ENCODE data around the gene RPRD2.
"Not testable (repeated sequence)": the region's sequence is repeated elsewhere in the genome, so short reads cannot be mapped to it uniquely, and the experiment has no call there.

The RPRD2 gene

DNA sequence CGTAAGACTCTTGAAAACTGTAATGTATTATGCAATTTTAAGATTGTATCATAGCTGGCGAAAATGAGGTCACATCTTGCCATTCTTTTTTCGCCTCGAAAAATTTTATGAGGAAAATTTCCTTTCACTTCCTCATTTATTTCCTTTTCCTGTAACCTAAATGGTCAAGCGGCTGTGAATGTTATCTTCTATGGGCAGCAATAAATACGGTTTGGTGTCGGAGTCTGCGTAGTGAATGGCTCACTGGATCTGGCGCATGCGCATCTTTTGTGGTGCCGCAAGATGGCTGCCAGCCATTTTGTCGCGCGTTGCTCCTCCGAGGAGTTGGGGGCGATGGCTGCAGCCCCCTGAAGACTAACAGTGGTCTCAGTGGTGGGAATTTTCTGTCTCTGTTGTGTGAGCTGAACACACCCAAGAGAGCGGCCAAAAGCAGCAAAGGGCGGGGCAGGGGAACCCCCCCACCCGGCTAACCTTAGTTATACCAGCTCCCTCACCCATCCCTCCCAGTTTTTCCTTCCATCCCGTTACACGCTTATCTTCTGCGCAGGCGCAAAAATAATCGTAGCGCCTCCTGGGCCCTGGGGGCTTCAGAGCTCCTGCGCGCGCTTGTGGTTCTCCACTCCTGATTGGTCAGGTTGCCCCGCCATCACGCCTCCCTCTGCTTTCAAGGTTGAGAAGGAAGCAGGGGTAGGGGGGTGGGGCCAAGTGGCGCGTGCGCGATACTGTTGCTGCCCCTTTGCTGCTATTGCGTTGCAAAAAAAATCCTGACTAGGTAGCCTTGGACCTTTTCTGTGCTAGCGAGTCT is at the start of gene RPRD2:
Gene RPRD2, plus strand, starts transcription at position 722 of the 805 bp plus-strand sequence. CDS start 568 bp downstream, outside the sequence.
- in situ Hi-C loops (cut with MboI; ENCODE audit: low sequenced_read_pairs): no loop called here

DNA sequence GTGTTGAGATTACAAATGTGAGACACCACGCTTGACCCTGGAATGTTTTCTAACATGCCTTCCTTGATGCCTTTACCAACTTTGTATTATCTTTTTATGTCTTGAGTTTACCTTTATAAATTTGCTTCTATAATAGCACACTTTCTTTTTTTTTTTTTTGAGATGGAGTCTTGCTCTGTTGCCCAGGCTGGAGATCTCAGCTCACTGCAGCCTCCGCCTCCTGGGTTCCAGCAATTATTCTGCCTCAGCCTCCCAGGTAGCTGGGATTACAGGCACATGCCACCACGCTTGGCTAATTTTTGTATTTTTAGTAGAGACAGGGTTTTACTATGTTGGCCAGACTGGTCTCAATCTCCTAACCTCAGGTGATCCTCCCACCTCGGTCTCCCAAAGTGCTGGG is 49.3 kb upstream of the RPRD2 start:
- in situ Hi-C loops (cut with MboI; ENCODE audit: low sequenced_read_pairs): not testable (repeated sequence)

DNA sequence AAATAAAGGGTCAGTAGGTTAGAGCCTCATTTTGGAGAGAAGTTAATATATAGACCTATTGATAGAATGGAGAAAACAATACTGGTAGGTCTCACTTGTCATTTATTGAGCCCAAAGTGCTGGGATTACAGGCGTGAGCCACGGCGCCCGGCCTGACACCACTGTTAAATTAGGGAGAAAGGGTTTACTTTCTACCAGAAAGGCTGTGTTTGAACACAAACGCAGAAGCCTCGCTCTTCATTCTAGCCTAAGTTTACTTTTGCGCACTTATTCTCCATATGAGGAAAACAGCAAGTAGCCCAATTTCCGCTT is 43.3 kb upstream of the RPRD2 start:
- in situ Hi-C loops (cut with MboI; ENCODE audit: low sequenced_read_pairs): no loop called here

DNA sequence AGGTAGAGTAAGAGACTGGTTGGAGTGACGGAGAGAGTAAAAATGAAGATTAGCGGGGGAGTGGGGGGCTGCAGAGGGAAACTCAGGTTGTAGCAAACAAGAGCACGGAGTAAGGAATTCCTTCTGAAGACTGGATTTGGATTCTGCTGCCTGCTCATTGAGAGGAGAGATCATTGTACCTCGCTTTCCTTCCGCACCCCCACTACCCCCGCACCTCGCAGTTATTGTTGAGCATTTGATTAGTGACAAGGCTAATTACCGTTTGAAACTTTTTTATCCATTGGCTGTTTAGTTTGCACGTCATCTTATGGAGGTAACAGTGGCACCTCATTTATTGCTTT is 42.2 kb upstream of the RPRD2 start:
- in situ Hi-C loops (cut with MboI; ENCODE audit: low sequenced_read_pairs): no loop called here

DNA sequence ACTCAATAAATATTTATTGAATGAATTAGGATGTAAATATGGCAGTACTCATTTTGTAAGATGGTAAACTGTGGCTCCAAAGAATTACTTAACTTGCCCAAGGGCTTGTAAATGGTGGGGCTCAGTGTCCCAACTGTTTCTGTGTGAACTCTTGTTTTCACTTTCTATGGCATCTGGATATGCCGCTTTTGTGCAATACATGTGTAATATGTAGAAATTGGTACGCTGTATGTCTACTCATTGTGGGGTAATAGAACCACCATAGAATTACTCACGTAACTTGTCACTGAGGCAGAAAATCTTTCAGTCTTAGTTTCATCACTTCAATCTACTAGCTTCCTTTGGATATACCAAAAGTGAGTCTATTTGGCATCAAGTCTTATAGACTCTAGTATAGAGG is 41.6 kb upstream of the RPRD2 start:
- in situ Hi-C loops (cut with MboI; ENCODE audit: low sequenced_read_pairs): no loop called here

DNA sequence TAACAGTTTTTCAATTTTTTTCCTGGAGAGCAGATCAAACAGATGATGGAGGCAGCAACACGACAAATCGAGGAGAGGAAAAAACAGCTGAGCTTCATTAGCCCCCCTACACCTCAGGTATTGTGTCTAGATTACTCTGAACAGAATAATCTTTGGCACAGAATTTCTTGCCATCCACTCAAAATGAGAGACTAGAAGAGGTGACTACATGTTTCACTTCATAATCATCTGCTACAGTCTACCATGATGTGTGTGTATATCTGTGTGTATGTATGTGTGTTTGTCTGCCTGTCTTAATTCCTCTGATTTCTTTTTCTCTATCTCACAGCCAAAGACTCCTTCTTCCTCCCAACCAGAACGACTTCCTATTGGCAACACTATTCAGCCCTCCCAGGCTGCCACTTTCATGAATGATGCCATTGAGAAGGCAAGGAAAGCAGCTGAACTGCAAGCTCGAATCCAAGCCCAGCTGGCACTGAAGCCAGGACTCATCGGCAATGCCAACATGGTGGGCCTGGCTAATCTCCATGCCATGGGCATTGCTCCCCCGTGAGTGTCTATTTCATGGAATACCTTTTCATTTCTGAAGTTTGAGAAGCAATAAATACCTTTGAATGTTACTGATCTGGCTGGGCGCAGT is 31.2 kb upstream of the RPRD2 start:
- in situ Hi-C loops (cut with MboI; ENCODE audit: low sequenced_read_pairs): no loop called here

DNA sequence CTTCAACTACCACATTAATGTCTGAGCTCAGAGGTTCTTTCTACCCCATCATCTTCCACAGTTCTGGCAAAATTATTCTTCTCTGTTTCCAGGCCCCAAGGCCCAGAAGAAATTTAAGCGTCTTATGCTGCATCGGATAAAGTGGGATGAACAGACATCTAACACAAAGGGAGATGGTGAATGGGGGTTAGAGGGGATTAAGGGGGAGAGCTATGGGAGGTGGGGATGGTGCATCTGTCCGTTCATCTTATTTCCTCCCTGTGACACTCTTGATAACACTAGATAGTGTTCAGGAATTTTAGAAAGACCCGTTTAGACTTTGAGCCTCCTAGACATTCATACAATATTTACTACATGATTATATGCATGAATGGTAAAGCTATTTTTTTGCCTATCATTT is 17.6 kb upstream of the RPRD2 start:
- in situ Hi-C loops (cut with MboI; ENCODE audit: low sequenced_read_pairs): no loop called here

DNA sequence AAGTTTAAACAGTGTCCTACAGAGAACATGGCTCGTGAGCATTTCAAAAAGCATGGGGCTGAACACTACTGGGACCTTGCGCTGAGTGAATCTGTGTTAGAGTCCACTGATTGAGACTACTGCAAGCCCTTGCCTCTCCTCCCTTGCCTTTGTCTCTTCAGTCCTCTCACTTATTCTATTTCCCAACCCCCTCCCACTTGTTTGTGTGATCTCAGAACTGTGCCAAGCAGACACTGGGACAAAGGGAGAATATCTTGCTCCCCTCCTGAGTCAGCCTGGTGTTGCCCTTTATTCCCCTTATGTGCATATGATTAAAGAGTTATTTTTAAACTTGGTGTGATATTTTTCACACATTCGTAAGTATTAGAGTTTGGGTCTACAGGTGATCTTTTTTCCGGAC is 11.1 kb upstream of the RPRD2 start:
- in situ Hi-C loops (cut with MboI; ENCODE audit: low sequenced_read_pairs): no loop called here

DNA sequence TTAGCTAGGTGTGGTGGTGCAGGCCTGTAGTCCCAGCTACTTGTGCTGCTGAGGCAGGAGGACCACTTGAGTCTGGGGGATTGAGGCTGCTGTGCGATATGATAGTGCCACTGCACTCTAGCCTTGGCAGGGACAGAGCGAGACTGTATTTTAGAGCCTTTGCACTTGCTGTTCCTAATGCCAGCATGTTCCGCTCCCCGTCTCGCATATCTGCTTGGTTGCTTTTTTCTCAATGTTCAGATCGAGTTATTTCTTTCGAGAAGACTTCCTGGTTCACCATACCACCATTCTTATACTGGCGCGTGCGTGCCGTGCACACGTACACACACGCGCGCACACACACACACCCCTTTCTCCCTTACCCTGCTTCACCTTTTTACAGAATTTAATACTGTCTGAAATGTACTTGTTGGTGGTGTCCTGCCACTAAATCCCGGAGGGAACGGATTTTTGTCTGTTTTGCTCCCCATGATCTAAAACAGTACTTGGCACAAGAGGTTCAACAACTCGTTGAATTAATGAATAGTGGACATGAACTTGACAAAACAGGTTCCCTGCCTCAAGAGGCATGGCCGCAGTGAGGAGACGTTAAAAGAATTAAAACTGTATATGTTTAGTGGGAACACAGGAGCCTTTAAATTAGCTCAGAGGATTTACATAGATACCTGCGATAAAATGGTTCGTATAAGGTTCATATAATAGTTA is 1.1 kb upstream of the RPRD2 start:
- in situ Hi-C loops (cut with MboI; ENCODE audit: low sequenced_read_pairs): no loop called here

DNA sequence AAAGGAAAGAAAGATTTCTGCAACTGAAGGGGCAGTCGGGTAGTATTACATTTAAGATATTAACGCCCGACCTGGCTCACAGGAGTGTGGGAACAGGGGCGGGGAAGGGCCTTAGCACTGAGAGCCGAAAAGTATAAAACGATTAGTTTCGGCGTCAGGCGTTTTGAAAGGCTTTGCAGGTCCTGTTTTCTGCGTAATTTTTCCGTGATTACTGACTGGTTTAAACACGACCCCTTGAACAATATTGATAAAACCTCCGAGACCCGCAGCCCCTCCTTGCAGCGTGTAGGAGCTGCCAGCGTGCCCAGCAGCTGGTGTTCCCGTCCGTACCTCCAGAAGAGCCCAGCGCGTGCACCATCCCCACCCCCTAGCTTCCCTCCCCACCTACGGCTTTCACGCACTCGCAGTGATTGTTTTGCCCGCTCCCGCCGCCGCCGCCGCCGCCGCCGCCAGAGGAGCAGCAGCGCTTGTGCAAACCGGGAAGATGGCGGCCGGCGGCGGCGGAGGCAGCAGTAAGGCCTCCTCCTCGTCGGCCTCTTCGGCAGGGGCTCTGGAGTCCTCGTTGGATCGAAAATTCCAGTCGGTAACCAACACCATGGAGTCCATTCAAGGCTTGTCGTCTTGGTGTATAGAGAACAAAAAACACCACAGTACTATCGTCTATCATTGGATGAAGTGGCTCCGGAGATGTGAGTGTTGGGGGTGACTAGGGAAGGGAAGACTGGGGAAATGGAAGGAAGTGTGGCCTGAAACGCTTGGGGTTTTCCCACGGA is 470 bp downstream of the RPRD2 start:
- in situ Hi-C loops (cut with MboI; ENCODE audit: low sequenced_read_pairs): no loop called here

DNA sequence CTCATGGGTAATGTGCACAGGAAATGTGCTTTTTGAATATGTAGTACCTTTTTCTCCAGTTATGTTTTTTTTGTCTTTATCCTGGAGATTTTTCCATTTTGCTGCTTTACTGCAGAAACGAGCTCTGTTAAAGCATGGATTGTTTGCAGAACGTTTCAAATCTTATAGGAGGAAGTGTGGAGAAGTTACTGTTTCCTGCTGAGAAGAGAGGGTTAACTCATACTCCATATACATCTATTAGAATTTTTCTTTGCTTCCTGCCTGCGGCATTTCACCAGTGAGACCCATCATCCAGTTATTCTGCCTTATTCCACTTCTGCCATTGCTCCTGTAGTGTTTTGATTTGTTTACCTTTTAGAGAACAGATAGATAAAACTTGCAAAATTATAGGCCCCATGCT is 2.0 kb downstream of the RPRD2 start:
- in situ Hi-C loops (cut with MboI; ENCODE audit: low sequenced_read_pairs): no loop called here

DNA sequence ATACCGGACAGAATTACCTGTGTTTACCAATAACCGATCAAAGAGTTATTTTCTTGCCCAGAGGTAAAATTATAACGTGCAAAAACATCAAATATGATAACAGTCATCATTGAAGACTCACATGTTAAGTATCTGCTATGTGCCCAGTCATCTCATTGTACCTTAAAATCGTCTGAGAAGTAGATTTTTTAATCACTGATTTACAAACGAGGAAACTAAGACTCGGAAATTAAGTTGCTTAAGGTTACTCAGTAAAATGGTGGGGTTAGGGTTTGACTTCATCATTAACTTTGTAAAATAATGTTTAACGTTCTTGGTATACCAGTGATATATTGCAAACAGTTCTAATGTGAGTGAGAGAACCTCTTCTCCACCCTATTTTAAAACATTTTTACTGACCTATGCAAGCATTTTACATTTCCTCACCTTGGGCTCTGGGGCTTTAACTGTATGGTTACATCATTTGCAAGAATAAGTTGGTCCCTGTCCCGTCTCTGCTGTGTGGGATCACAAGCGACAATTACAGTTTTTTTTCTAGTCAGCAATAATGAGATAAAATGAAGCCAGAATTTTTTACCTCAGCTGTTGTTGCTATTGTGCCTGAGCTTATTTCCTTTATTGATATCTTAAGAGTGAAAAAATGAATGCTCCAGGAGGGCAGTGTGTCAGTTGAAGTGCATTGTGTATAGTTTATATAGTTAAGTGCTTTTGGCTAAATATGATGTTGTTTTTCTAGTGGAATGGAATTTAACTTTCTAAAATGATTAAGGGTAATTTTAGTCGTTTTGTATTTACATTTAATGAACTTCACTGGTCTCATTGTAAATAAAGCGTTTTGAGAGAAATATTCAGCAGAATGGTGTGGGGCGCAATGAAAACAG is 2.7 kb downstream of the RPRD2 start:
- in situ Hi-C loops (cut with MboI; ENCODE audit: low sequenced_read_pairs): no loop called here

DNA sequence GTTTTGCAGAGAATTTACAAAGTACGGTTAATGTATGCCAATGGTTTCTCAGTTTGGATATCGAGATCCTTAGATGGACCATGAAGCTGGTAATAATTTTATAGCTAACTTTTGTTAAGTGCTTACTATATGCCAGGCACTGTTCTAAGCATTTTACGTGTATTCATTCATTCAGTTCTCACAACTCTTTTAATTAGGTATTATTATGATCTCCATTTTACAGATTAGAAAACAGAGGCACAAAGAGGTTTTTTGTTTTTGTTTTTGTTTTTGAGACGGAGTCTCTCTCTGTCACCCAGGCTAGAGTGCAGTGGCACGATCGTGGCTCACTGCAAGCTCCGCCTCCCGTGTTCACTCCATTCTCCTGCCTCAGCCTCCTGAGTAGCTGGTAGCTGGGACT is 7.2 kb downstream of the RPRD2 start:
- in situ Hi-C loops (cut with MboI; ENCODE audit: low sequenced_read_pairs): no loop called here

DNA sequence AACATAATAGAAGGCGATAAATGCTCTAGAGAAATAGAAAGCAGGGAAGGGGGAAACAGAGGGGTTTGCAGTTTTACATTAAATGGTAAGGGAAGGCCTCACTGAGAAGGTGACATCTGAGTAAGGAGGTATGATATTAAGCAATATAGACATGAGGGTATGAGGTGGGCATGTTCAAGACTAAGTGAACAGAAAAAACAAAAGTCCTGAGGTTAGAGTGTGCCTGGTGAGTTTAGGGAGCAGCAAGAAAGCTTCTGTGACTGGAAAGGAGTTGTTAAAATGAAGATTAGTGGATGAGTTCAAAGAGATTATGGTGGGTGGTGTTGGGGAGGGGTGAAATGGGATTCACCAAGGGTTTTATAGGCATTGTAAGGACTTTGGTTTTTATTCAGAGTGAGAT is 8.6 kb downstream of the RPRD2 start:
- in situ Hi-C loops (cut with MboI; ENCODE audit: low sequenced_read_pairs): no loop called here

DNA sequence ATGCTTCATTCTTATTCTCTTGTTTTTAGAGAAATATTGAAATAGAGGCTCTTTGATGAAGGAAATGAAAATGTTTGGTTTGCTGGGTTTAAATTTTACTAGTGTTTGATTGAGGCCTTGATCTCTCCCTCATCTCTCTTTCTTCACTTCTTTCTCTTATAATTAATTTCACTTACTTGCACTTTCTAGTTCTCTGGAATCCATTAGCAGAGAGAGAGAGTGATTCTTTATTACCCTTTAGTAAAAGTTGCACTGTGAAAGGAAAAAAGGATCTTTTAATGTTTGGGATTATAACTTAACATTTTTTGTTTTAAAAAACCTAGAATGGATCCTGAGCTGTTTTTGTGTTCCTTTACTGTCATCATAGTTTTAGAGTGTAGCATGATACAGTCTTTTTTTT is 12.2 kb downstream of the RPRD2 start:
- in situ Hi-C loops (cut with MboI; ENCODE audit: low sequenced_read_pairs): no loop called here

DNA sequence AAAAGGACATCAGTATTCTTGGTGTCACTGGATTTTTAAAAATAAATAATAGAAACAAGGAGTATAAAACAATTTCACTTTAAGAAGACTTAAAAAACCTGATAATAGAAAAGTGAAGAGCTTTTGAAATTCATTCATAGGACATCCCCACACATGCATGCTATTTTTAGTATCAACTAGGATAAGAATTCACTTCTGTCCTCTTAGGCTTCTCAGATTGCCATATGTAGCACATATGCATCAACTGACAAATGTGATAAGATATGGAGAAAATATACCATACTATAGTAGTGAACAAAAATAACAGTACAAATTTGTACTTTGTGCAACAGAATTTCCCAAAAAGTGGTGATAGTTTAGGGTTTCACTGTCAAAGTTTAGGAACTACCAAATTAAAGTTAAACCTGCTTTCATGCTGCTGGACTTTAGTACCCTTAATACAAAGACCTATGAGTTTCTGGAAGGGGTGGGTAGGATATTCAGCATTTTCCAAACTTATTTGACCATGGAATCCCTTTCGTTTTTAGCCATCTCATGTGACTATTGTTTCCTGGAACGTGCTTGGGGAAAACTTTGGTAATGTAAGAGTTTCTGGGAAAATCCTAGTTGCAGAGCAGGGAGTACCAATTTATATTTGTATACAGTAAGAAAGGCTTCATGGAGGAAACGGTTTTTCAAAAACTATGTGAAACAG is 19.8 kb downstream of the RPRD2 start:
- in situ Hi-C loops (cut with MboI; ENCODE audit: low sequenced_read_pairs): no loop called here

DNA sequence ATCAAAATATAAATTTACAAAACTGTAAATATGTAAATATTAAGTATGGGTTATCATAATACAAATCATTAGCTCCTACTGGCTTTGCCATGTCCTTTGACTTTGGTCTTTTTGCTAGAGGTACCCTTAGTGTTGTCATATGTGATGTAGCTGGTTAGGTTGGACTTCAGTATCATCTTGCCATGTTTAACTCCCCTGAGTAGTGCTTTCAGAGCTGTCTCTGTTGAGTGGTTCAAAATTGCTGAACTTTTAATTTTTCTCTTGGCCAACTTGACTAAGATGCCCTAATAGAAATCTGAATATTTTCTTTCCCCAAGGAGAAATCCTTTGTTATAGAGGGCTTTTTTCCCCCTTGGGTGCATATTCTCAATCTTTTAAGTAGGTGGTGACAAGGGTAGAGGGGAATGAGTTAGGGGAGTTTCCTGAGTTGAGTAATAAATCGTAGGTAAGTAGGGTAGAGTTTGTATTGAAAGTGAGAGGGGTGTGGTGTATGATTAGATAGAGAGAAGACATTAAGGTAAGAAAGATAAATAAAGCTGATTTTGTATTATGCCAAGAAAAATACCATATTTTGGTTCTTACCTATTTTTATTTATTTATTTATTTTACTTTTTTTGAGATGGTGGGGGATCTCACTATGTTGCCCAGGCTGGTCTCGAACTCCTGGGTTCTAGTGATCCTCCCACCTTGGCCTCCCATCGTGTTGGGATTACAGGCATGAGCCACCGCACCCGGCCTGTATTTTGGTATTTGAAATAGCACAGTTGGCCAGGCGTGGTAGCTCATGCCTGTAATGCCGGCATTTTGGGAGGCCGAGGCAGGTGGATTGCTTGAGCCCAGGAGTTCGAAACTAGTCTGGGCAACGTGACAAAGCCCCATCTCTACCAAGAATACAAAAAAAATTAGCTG is 21.8 kb downstream of the RPRD2 start:
- in situ Hi-C loops (cut with MboI; ENCODE audit: low sequenced_read_pairs): no loop called here

DNA sequence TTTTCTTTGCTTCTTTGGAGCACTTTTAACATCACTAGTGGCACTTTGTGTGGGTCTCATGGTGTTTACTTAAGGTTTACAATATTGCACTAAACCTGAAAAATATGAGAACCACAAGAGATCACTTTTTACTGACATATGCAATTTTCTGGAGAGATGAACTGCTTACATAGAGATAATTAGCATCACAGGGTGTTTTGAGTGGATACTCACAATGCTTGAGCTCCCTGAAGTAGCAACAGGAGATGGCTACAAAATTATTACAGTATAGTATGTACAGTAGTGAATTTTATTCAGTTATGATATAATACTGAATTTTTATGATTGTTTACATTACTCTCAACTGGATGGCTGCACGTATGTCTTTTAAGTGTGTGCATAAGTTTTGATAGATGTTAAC is 22.6 kb downstream of the RPRD2 start:
- in situ Hi-C loops (cut with MboI; ENCODE audit: low sequenced_read_pairs): no loop called here

DNA sequence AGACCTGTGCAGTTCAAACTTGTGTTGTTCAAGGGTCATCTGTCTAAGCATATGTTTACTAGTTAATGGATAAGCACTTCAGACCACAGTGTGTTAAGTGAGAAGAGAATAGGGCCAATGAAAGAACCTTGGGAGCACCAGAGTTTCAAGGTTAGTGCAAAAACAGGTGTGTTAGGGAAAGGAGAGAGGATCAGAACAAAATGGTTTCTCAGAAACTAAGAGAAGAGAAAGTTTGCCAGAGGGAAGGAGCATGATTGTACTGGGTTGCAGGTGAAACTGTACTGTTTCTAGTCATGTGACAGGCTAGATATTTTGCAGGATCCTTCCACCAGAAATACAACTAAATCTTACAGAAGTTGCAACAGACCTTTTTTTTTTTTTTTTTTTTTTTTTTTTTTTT is 23.3 kb downstream of the RPRD2 start:
- in situ Hi-C loops (cut with MboI; ENCODE audit: low sequenced_read_pairs): no loop called here

Data from HL-60/S4 treated with phorbol 12-myristate 13-acetate at 8.2 ng/mL for 4 days and 3 days (cell line).